Activated T-helper 1 cell treated with anti-CD3 and anti-CD28 coated beads, Interleukin-12 subunit alpha, Interleukin-12 subunit beta, Interleukin-2, Interleukin-4 antibody, amounts not matched to agents 30 ng/mL and 10 ng/mL and 1 ng/mL, durations not matched to agents 14 hours and 24 hours and 36 hours (primary cell): ENCODE data around the gene LSAMP. TPM values are rescaled to one million over a fixed set of nuclear protein-coding genes. Genes with fewer than 3 reads are reported as not detected.

Experiments used
- DNase-seq: peaks from one replicate; pipeline ENCODE4 v3.0.0; 2021; ENCODE audit warnings: low spot score
- H3K27ac Mint-ChIP-seq: one replicate; pipeline ENCODE4 v1.8.0; 2021; ENCODE audit warnings: mild to moderate bottlenecking, mixed read lengths
- H3K27me3 Mint-ChIP-seq: one replicate; pipeline ENCODE4 v1.8.0; 2022; ENCODE audit warnings: mild to moderate bottlenecking, moderate library complexity, mixed read lengths; ENCODE audit not compliant: insufficient read depth
- H3K36me3 Mint-ChIP-seq: one replicate; pipeline ENCODE4 v1.8.0; 2021; ENCODE audit warnings: low read depth, mixed read lengths
- H3K4me1 Mint-ChIP-seq: one replicate; pipeline ENCODE4 v1.8.0; 2021; ENCODE audit warnings: low read depth, mixed read lengths
- H3K4me3 Mint-ChIP-seq: one replicate; pipeline ENCODE4 v1.8.0; 2021; ENCODE audit warnings: mild to moderate bottlenecking, moderate library complexity, mixed read lengths
- H3K9me3 Mint-ChIP-seq: one replicate; pipeline ENCODE4 v1.8.0; 2021; ENCODE audit warnings: mixed read lengths
- intact Hi-C: fragments of 100-400 bp; cut with micrococcal nuclease; formaldehyde crosslinking; loops from one replicate; pipeline ENCODE4 v1.15.1; 2024
- total RNA-seq: library from RNA; stranded (reverse); gene quantifications from 2 replicates; pipeline ENCODE4 v1.2.3, GENCODE V29; 2022

LSAMP gene
- total RNA-seq, 1 donor from 2014 or later = not detected

DNA sequence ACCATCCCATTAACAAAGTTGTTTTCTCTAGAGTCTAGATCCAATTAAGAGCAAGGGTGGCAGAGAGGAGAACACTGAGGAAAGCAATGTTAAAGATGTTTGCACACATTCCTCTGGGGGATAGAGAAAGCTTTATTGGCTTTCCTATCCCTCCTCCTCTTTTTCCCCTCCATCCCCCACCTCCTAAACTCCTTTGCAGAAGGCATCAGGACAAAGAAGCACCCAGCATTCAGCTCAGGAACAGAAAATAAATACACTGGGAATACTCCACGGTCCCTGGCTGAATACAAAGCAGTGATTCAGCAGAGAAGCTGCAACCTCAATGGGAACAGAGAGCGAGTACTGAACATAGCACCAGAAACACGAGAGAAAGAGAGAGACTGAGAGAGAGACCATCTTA lies 21.9 kb downstream of the LSAMP start:
- DNase-seq = no peak
- Mint-ChIP-seq H3K4me1 (no peaks in the 10 kb centered on the region), H3K27ac (no peak overlapping the region)

DNA sequence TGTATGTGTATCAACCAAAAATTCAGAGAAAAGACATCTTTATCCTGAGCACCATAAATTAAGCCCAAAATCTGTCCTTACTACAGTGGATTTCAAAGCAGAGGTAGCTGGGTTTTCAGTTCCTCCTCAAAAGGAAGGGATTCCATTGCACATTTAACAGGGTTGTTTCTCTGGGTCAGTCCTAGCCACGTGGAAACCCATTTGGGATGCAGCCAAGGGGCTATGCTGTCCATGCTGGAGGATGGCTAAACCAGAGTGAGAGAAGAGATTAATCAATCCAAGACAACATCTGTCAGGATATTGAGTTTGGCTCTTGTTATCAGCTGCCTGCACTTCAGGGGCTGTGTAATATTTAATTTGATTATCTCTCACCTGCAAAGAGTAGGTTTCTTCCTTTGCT lies 28.1 kb downstream of the LSAMP start:
- H3K27ac Mint-ChIP-seq = no peak overlapping the region
- H3K36me3 Mint-ChIP-seq = no peaks in the 10 kb centered on the region
- no peak overlapping the region for H3K4me3 Mint-ChIP-seq
- DNase-seq = no peak
- H3K9me3 Mint-ChIP-seq = peaks cover 5% of the 10 kb centered on the region
- intact Hi-C loops = no loop called here
- no peaks in the 10 kb centered on the region for H3K27me3 Mint-ChIP-seq
- no peaks in the 10 kb centered on the region for H3K4me1 Mint-ChIP-seq

More for the DNA sequence above, 21.9 kb downstream of the LSAMP start:
- H3K4me3 Mint-ChIP-seq = no peak overlapping the region
- H3K36me3 Mint-ChIP-seq = no peaks in the 10 kb centered on the region
- intact Hi-C loops = no loop called here
- H3K9me3 Mint-ChIP-seq = peaks cover 8% of the 10 kb centered on the region
- no peaks in the 10 kb centered on the region for H3K27me3 Mint-ChIP-seq

DNA sequence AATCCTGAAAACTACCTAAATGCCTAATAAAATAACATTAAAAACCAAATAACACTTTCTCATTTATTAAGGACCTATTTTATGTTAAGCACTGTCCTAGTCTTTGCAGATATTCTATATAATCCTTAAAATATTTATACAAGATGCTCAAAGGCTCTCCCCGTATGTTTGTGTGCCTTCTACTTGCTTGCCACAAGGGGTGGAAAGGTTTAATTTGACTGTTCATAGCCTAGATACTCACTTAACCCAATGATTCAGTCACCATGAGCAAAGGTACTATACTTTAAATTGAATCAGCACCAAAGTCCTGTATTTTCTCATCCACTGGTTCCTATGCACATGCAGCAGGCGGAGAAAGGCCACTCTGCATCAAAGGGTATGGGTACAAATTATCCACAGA lies 32.0 kb downstream of the LSAMP start:
- Mint-ChIP-seq H3K27ac (no peak overlapping the region), H3K4me3 (no peak overlapping the region), H3K4me1 (no peaks in the 10 kb centered on the region), H3K27me3 (no peaks in the 10 kb centered on the region), H3K36me3 (no peaks in the 10 kb centered on the region), H3K9me3 (no peaks in the 10 kb centered on the region)
- DNase-seq = no peak
- intact Hi-C loops = no loop called here

DNA sequence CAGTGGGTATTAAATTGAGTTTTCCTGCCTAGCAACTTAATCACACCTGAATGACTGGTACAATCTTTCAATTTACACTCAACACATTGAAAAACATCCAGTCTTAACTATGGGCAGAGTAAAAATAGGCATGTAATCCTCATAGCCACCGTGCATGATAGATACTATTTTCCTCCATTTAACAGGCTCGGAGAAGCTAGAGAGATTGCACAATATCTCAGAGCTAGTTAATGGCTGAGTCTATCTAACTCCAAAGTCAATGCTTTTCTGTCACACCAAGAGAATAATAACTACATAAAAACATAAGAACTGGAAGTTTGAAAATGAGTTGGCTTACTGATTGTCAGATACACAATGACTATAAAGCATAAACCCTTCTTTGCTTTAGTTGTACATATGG lies 36.8 kb downstream of the LSAMP start:
- H3K27me3 Mint-ChIP-seq = no peaks in the 10 kb centered on the region
- no peak for DNase-seq
- no peaks in the 10 kb centered on the region for H3K9me3 Mint-ChIP-seq
- intact Hi-C loops = no loop called here
- H3K27ac Mint-ChIP-seq = no peak overlapping the region
- no peaks in the 10 kb centered on the region for H3K36me3 Mint-ChIP-seq
- no peak overlapping the region for H3K4me3 Mint-ChIP-seq
- no peaks in the 10 kb centered on the region for H3K4me1 Mint-ChIP-seq

DNA sequence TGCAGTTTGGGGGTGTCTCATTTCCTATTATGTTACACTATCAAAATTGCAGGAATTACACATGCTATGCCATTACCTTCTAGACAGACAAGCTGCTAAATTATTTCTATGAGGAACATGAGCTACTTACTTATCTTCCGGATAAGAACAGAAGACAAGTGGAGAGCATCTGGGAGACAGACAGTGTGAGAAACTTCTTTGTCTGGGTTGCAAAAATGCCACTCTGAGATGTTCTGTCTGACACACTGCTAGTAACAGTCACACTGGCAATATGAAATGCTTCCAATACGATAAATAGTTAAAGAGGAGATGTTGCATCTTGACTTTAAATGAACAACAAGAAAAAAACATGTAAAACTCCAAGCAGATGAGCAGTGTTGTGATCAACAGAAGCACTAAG lies 40.1 kb downstream of the LSAMP start:
- no peaks in the 10 kb centered on the region for H3K9me3 Mint-ChIP-seq
- no peaks in the 10 kb centered on the region for H3K27me3 Mint-ChIP-seq
- no peak overlapping the region for H3K4me3 Mint-ChIP-seq
- intact Hi-C loops = no loop called here
- no peaks in the 10 kb centered on the region for H3K4me1 Mint-ChIP-seq
- no peaks in the 10 kb centered on the region for H3K36me3 Mint-ChIP-seq
- H3K27ac Mint-ChIP-seq = no peak overlapping the region
- no peak for DNase-seq

DNA sequence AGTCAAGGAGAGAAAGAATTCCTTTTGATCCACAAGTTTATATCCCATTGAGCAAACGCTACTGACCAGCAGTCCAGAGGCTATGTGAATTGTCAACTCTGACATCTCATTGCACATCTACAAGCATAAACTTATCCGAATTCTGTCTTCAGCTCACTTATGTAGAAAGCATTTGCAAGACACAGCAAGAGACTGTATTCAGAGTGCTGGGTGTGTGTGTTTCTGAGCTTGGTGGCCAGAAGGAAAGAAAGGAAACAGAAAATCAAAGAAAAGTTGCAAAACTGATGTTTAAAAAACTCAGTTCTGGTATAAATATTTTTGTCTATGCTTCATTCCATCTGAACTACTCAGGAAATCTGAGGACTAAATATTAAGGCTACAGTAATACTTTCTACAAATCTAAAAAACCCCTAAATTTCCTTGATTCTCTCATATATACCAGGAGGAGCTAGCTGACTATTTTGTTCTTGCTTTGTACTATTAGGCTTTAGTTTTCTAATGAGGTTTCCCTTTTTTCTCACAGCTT lies 45.5 kb downstream of the LSAMP start:
- Mint-ChIP-seq H3K27me3 (no peaks in the 10 kb centered on the region), H3K4me1 (no peaks in the 10 kb centered on the region), H3K27ac (no peak overlapping the region), H3K4me3 (no peak overlapping the region), H3K9me3 (no peaks in the 10 kb centered on the region), H3K36me3 (no peaks in the 10 kb centered on the region)
- DNase-seq = no peak
- intact Hi-C loops = no loop called here

DNA sequence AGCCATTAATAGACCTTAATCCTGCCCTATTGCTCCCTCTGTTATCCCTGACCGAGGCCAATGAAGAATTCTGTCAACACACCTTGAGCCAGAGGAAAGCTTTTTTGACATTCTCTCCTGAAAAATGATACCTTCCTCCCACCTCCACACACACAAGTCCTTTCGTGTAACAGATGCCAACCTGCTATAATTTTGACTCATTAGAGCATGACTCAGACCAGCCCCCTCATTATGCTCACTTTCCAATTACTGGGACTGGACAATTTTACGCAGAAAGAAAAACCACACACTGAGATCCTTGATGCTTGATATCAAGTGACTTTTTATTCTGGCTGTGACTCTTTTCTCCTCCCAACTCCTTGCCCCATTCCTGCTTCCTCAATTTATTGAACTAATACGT lies 50.9 kb downstream of the LSAMP start:
- Mint-ChIP-seq H3K9me3 (peaks cover 7% of the 10 kb centered on the region), H3K27ac (no peak overlapping the region), H3K4me3 (no peak overlapping the region), H3K4me1 (no peaks in the 10 kb centered on the region), H3K36me3 (no peaks in the 10 kb centered on the region), H3K27me3 (no peaks in the 10 kb centered on the region)
- intact Hi-C loops = no loop called here
- DNase-seq = no peak

DNA sequence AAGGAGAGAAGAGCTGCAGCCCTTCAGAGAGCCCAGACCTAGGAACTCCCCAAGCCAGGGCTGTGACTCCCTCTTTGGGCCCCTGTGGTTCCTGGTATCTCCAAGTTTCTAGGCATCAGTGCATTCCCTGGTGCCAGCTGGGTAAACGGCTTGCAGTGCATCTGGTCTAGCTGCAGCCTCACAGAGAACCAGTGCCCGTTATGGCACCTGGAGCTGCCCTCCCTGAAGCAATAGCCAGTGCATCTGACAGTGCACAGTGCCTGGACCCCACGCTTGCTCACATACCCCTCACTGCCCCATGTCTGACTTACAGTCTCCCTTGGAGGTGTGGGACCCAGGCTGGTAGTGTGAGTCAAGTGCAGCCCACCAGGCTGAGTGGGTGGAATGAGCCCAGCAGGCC lies 52.1 kb downstream of the LSAMP start:
- H3K36me3 Mint-ChIP-seq = no peaks in the 10 kb centered on the region
- H3K9me3 Mint-ChIP-seq = peaks cover 7% of the 10 kb centered on the region
- intact Hi-C loops = no loop called here
- no peak overlapping the region for H3K27ac Mint-ChIP-seq
- no peak for DNase-seq
- H3K27me3 Mint-ChIP-seq = no peaks in the 10 kb centered on the region
- H3K4me1 Mint-ChIP-seq = no peaks in the 10 kb centered on the region
- H3K4me3 Mint-ChIP-seq = no peak overlapping the region

DNA sequence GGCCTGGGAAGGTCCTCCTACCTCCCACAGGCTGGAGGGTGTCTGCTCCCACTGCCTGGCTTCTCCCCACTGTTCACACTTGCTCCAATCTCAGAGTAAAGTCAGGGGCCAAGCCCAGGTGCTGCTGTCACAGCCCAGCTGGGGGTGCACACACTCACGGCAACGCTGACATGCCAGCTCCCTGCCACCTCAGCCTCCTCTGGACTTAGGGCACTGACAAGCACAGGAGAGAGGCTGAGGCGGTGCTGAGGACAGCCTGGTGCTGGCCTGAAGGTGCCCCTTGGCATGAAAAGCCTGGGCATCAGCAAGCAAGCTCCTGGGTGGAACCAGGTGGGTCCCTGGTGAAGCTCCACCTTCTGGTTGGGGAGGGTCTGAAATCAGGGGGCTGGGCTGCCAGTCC lies 53.0 kb downstream of the LSAMP start:
- H3K4me1 Mint-ChIP-seq = no peaks in the 10 kb centered on the region

DNA sequence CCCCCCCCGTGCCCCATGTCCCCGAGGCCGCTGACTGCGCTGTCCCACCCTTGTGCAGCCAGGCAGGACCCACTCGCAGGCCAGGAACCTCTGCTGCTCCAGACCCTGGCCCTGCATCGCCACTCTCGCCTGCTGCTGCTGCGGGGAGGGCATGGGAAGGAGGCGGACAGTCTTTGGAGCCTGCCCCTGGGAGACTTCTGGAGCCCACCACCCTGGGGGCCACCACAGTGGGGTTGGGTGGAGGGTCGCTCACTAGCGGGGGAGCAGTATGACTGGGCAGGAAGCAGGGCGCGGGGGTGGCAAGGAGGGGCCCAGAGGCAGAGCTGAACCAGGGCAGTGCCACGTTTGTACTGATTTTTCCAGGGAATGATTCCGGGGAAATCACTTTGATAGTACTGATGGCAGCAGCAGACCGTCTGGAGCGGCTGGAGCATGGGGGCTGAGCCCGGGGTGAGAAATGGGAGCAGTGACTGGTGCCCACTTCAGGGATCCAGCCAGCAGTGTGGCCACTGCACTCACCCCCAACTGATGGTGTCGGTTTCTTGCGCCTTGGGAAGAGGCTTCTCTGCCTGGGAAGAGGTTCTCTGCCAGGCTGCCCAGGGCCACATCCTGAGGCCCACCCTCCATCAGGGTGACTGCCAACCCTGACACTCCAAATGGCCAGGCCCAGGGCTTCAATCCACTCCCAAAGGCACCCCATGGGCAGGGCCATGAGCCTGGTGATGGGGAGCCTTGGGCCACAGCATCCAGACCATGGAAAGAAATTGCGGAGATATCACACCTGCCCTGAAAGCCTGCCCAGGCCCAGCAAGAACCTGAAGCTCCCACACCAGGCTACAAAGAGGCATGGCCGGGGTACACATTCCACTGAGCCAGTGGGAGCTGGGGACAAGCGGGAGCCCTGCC lies 53.7 kb downstream of the LSAMP start:
- no peaks in the 10 kb centered on the region for H3K4me1 Mint-ChIP-seq
- H3K4me3 Mint-ChIP-seq = no peak overlapping the region
- H3K27me3 Mint-ChIP-seq = no peaks in the 10 kb centered on the region
- H3K9me3 Mint-ChIP-seq = peaks cover 7% of the 10 kb centered on the region
- intact Hi-C loops = no loop called here
- no peaks in the 10 kb centered on the region for H3K36me3 Mint-ChIP-seq
- DNase-seq = no peak
- H3K27ac Mint-ChIP-seq = no peak overlapping the region

More for the DNA sequence above, 53.0 kb downstream of the LSAMP start:
- H3K9me3 Mint-ChIP-seq = peaks cover 7% of the 10 kb centered on the region
- H3K36me3 Mint-ChIP-seq = no peaks in the 10 kb centered on the region
- no peaks in the 10 kb centered on the region for H3K27me3 Mint-ChIP-seq
- no peak overlapping the region for H3K4me3 Mint-ChIP-seq
- intact Hi-C loops = no loop called here
- DNase-seq = no peak
- H3K27ac Mint-ChIP-seq = no peak overlapping the region

DNA sequence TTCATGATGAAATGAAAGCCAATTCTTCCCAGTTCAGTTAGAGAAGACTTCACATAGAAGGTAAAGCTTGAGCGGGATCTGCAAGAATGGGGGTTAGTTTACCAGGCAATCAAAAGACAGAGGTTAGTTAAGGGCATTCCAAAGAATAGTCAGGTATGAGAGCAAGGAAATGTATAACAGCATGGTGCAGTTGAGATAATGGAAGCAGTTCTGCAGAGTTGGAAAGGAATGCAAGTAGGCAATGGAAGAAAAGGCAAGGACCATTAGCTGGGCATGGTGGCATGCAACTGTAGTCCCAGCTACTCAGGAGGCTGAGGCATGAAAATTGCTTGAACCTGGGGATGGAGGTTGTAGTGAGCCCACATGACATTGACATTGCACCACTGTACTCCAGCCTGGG lies 55.0 kb downstream of the LSAMP start:
- Mint-ChIP-seq H3K4me1 (no peaks in the 10 kb centered on the region), H3K9me3 (peaks cover 7% of the 10 kb centered on the region), H3K36me3 (no peaks in the 10 kb centered on the region), H3K27me3 (no peaks in the 10 kb centered on the region), H3K27ac (no peak overlapping the region), H3K4me3 (no peak overlapping the region)
- no peak for DNase-seq
- intact Hi-C loops = no loop called here

DNA sequence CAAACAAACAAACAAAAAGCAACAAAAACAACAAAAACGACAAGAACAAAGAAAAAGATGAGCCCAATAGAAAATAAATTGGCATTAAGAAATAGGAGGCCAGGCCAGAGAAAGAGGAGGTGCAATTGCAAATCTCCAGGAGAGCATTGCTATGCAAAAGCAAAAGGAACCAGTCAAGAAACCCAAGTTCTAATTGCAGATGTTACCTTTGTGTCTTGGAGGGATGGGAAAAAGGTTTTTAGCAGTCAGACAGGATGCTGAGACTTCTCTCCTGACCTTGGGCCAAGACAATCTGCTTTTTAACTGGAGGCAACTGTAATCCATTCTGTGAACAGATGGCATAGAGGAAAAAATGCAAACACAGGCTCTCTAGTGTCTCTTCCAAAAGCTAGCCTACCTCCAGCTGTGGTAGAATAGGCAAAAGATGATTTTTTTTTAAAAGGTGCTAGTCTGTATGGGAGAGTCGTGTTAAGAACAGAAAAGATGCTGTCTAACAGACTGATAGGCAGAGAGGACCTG lies 56.4 kb downstream of the LSAMP start:
- peaks cover 7% of the 10 kb centered on the region for H3K9me3 Mint-ChIP-seq
- no peaks in the 10 kb centered on the region for H3K27me3 Mint-ChIP-seq
- no peaks in the 10 kb centered on the region for H3K36me3 Mint-ChIP-seq
- H3K4me1 Mint-ChIP-seq = no peaks in the 10 kb centered on the region
- intact Hi-C loops = no loop called here
- no peak for DNase-seq
- H3K4me3 Mint-ChIP-seq = no peak overlapping the region
- no peak overlapping the region for H3K27ac Mint-ChIP-seq

DNA sequence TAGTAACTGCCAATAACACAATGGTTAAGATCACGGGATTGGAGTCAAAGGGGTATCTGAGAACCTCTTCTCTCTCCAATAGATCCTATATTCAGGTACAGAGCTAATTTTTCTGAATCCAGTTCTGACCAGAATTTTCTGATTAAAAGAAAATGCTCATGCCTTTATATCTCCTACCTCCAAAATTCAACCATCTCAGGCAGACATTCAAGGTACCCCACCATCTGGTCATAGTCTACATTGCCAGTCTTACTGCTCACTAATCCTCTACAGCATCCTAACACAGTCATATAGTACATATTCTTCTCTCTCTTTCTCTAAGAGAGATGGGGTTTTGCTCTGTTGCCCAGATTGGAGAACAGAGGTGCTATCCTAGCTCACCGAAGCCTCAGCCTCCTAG lies 59.1 kb downstream of the LSAMP start:
- H3K27ac Mint-ChIP-seq = no peak overlapping the region
- no peaks in the 10 kb centered on the region for H3K4me1 Mint-ChIP-seq
- no peak overlapping the region for H3K4me3 Mint-ChIP-seq
- intact Hi-C loops = no loop called here
- no peaks in the 10 kb centered on the region for H3K36me3 Mint-ChIP-seq
- H3K9me3 Mint-ChIP-seq = peaks cover 7% of the 10 kb centered on the region
- H3K27me3 Mint-ChIP-seq = no peaks in the 10 kb centered on the region
- DNase-seq = no peak
